ENCODE results near the gene FUT6.
"Not testable (repeated sequence)": the region's sequence is repeated elsewhere in the genome, so short reads cannot be mapped to it uniquely, and the experiment has no call there.

- TF ChIP-seq EZH2phosphoT487 (IDR thresholded peaks at IDR 0.05; ENCODE audit: insufficient read depth, low read depth); EZH2 (IDR thresholded peaks at IDR 0.05; ENCODE audit: insufficient read depth, poor library complexity, severe bottlenecking): not testable (repeated sequence)
These were observed 9.1 kb upstream of the FUT6 start for GRCh38 chr19:5848621-5849020.

Measured in GM23248 (cell line).